ENCODE measurements around the gene PRSS48. TPM values are rescaled to one million over a fixed set of nuclear protein-coding genes. Genes with fewer than 3 reads are reported as not detected.

The PRSS48 gene
- polyA plus RNA-seq, 1 donor from 2014 or later: not detected

DNA sequence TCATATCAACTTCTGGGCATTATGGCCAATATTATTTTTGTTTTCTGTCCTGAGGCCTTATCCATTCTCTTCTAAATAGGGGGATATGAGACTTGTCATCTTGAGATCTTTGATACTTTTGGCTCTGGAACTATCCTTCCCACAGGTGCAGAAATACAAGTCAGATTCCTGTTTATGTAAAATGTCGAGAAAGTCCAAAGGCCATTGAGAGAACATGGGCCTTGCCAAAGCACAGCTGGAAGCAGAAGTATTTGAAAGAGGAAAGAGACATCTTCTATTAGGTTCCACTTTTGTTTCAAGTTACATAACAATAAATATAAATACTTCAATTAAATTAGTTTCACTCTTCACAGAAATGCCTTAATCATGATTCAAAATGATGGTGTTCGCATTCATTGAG is 20.8 kb upstream of the PRSS48 start:
- Histone ChIP-seq H3K9me2 (ENCODE audit: insufficient read depth, low read length) (no peaks in the 10 kb centered on the region), H2AFZ (ENCODE audit: low read depth, low read length) (no peak overlapping the region), H3K4me3 (ENCODE audit: low read length) (no peak overlapping the region), H3K9ac (ENCODE audit: low read length) (no peak overlapping the region), H3K9me3 (ENCODE audit: low read length) (no peaks in the 10 kb centered on the region), H4K20me1 (ENCODE audit: insufficient read depth) (no peaks in the 10 kb centered on the region), H3F3A (ENCODE audit: insufficient read depth, low read length, poor library complexity, severe bottlenecking) (no peaks in the 10 kb centered on the region), H3K27ac (ENCODE audit: low read length) (no peak overlapping the region), H3K79me2 (replicated peaks; ENCODE audit: insufficient read depth, low read length) (no peaks in the 10 kb centered on the region), H3K4me2 (ENCODE audit: low read length) (no peak overlapping the region), H3K36me3 (ENCODE audit: insufficient read depth, low read length) (no peaks in the 10 kb centered on the region), H3K27me3 (ENCODE audit: insufficient read depth, low read depth, low read length) (no peaks in the 10 kb centered on the region)
- TF ChIP-seq EP300 (conservative IDR thresholded peaks at IDR 0.05; ENCODE audit: poor library complexity, severe bottlenecking) (no peak), RAD21 (conservative IDR thresholded peaks at IDR 0.05) (no peak), EZH2 (IDR thresholded peaks at IDR 0.05; ENCODE audit: borderline replicate concordance, insufficient read depth, low read length, poor library complexity, severe bottlenecking) (no peak), MXI1 (conservative IDR thresholded peaks at IDR 0.05; ENCODE audit: poor library complexity, severe bottlenecking) (no peak)
- TF ChIP-seq, protein P1, sequence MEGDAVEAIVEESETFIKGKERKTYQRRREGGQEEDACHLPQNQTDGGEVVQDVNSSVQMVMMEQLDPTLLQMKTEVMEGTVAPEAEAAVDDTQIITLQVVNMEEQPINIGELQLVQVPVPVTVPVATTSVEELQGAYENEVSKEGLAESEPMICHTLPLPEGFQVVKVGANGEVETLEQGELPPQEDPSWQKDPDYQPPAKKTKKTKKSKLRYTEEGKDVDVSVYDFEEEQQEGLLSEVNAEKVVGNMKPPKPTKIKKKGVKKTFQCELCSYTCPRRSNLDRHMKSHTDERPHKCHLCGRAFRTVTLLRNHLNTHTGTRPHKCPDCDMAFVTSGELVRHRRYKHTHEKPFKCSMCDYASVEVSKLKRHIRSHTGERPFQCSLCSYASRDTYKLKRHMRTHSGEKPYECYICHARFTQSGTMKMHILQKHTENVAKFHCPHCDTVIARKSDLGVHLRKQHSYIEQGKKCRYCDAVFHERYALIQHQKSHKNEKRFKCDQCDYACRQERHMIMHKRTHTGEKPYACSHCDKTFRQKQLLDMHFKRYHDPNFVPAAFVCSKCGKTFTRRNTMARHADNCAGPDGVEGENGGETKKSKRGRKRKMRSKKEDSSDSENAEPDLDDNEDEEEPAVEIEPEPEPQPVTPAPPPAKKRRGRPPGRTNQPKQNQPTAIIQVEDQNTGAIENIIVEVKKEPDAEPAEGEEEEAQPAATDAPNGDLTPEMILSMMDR (IDR thresholded peaks at IDR 0.05; ENCODE audit: poor library complexity, severe bottlenecking): no peak

GRCh38 chr4:151257704-151258103 is 19.3 kb upstream of the PRSS48 start:
- Histone ChIP-seq H4K20me1 (ENCODE audit: insufficient read depth) (no peaks in the 10 kb centered on the region), H3K9me3 (ENCODE audit: low read length) (no peaks in the 10 kb centered on the region), H2AFZ (ENCODE audit: low read depth, low read length) (no peak overlapping the region), H3K27ac (ENCODE audit: low read length) (no peak overlapping the region), H3K9me2 (ENCODE audit: insufficient read depth, low read length) (no peaks in the 10 kb centered on the region), H3K4me3 (ENCODE audit: low read length) (no peak overlapping the region), H3K9ac (ENCODE audit: low read length) (no peak overlapping the region), H3K36me3 (ENCODE audit: insufficient read depth, low read length) (no peaks in the 10 kb centered on the region), H3K27me3 (ENCODE audit: insufficient read depth, low read depth, low read length) (no peaks in the 10 kb centered on the region), H3K79me2 (replicated peaks; ENCODE audit: insufficient read depth, low read length) (no peaks in the 10 kb centered on the region), H3K4me2 (ENCODE audit: low read length) (no peak overlapping the region), H3F3A (ENCODE audit: insufficient read depth, low read length, poor library complexity, severe bottlenecking) (no peaks in the 10 kb centered on the region)
- TF ChIP-seq MXI1 (conservative IDR thresholded peaks at IDR 0.05; ENCODE audit: poor library complexity, severe bottlenecking): no peak
- no peak for TF ChIP-seq EZH2 (IDR thresholded peaks at IDR 0.05; ENCODE audit: borderline replicate concordance, insufficient read depth, low read length, poor library complexity, severe bottlenecking)
- TF ChIP-seq SMC3 (conservative IDR thresholded peaks at IDR 0.05; ENCODE audit: poor library complexity): no peak
- no peak for TF ChIP-seq RAD21 (conservative IDR thresholded peaks at IDR 0.05)
- no peak for TF ChIP-seq POLR2AphosphoS5 (IDR thresholded peaks at IDR 0.05)
- TF ChIP-seq EP300 (conservative IDR thresholded peaks at IDR 0.05; ENCODE audit: poor library complexity, severe bottlenecking): no peak

DNA sequence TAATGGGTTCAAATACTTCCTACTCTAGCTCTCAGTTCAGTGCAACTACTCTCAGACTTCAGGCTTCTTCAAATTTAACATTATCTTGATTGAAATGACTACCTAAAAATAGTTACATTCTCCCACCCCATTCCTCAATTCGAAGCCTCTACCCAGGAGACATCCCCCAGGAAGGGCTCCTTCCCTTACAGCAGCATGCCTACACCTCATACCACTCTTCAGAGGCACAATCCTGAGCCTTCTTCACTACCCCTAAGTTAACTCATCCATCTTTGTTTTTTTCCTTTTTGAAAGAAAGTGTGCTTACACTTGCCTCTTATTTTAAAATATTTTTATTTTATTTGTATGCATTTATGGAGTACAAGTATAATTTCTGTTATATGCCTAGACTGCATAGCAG is 17.2 kb upstream of the PRSS48 start:
- no peak overlapping the region for H3K4me2 ChIP-seq (ENCODE audit: low read length)
- no peak overlapping the region for H3K9ac ChIP-seq (ENCODE audit: low read length)
- no peaks in the 10 kb centered on the region for H4K20me1 ChIP-seq (ENCODE audit: insufficient read depth)
- H3K27ac ChIP-seq (ENCODE audit: low read length): no peak overlapping the region
- TF ChIP-seq RAD21 (conservative IDR thresholded peaks at IDR 0.05) (no peak), SMC3 (conservative IDR thresholded peaks at IDR 0.05; ENCODE audit: poor library complexity) (no peak), EP300 (conservative IDR thresholded peaks at IDR 0.05; ENCODE audit: poor library complexity, severe bottlenecking) (no peak), MXI1 (conservative IDR thresholded peaks at IDR 0.05; ENCODE audit: poor library complexity, severe bottlenecking) (no peak), EZH2 (IDR thresholded peaks at IDR 0.05; ENCODE audit: borderline replicate concordance, insufficient read depth, low read length, poor library complexity, severe bottlenecking) (no peak), TAF1 (IDR thresholded peaks at IDR 0.05; ENCODE audit: low read depth) (no peak), POLR2AphosphoS5 (IDR thresholded peaks at IDR 0.05) (no peak)
- TF ChIP-seq, protein P1 (IDR thresholded peaks at IDR 0.05; ENCODE audit: poor library complexity, severe bottlenecking): no peak
- TF ChIP-seq, protein P2, sequence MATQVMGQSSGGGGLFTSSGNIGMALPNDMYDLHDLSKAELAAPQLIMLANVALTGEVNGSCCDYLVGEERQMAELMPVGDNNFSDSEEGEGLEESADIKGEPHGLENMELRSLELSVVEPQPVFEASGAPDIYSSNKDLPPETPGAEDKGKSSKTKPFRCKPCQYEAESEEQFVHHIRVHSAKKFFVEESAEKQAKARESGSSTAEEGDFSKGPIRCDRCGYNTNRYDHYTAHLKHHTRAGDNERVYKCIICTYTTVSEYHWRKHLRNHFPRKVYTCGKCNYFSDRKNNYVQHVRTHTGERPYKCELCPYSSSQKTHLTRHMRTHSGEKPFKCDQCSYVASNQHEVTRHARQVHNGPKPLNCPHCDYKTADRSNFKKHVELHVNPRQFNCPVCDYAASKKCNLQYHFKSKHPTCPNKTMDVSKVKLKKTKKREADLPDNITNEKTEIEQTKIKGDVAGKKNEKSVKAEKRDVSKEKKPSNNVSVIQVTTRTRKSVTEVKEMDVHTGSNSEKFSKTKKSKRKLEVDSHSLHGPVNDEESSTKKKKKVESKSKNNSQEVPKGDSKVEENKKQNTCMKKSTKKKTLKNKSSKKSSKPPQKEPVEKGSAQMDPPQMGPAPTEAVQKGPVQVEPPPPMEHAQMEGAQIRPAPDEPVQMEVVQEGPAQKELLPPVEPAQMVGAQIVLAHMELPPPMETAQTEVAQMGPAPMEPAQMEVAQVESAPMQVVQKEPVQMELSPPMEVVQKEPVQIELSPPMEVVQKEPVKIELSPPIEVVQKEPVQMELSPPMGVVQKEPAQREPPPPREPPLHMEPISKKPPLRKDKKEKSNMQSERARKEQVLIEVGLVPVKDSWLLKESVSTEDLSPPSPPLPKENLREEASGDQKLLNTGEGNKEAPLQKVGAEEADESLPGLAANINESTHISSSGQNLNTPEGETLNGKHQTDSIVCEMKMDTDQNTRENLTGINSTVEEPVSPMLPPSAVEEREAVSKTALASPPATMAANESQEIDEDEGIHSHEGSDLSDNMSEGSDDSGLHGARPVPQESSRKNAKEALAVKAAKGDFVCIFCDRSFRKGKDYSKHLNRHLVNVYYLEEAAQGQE (IDR thresholded peaks at IDR 0.05; ENCODE audit: borderline replicate concordance): no peak
- no peaks in the 10 kb centered on the region for H3K9me2 ChIP-seq (ENCODE audit: insufficient read depth, low read length)
- no peak overlapping the region for H3K4me3 ChIP-seq (ENCODE audit: low read length)
- no peaks in the 10 kb centered on the region for H3K9me3 ChIP-seq (ENCODE audit: low read length)
- no peaks in the 10 kb centered on the region for H3K27me3 ChIP-seq (ENCODE audit: insufficient read depth, low read depth, low read length)
- H2AFZ ChIP-seq (ENCODE audit: low read depth, low read length): no peak overlapping the region
- no peaks in the 10 kb centered on the region for H3K79me2 ChIP-seq (replicated peaks; ENCODE audit: insufficient read depth, low read length)
- no peaks in the 10 kb centered on the region for H3F3A ChIP-seq (ENCODE audit: insufficient read depth, low read length, poor library complexity, severe bottlenecking)
- no peaks in the 10 kb centered on the region for H3K36me3 ChIP-seq (ENCODE audit: insufficient read depth, low read length)

Data from neural cell (in vitro differentiated cells).